HG03159 (cell line): Measurements from ENCODE around the gene MICAL2.

Source experiments
- ATAC-seq: cut with Tn5 transposase; IDR thresholded peaks from one replicate; pipeline ENCODE4 v1.9.1; 2021; ENCODE audit warnings: mild to moderate bottlenecking, moderate library complexity; ENCODE audit not compliant: unreplicated experiment

The MICAL2 gene

DNA sequence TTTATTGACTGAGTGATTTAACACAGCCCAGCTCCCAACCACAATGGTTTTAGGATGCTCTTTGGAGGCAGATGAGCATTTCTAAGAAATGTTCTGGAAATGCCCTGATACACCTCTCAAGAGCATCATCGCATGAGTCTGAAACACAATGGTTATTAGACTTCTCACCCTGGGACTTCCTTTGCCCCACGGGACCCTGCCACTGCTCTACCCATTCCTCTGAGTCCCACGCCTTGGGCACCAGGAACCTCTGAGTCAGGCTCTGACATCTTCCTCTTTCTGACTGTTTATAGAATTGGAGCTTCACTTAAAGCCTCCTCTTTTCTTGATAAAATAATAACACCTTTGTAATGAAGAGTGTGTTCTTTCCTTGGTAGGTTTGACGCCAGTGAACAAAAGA, 181.4 kb downstream of the MICAL2 start:
- no peak for ATAC-seq

DNA sequence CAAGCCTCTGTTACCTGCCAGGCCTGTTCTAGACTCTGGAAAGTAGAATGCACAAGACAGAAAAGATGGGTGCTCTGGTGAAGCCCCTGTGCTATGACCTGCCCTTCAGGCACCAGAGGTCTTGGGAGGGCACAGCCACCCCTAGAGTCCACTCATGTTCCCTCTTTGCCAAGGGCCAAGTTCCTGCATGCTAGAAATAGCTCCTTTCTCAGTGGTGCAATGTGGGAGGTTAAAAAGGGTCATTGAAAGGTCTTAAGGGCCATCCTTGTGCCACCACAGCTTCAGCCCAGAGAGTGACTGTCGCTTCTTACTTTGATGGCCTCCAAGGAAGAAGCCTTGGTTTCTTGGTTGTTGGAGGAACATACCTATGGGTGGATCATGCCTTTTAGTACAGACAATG, 182.4 kb downstream of the MICAL2 start:
- no peak for ATAC-seq

DNA sequence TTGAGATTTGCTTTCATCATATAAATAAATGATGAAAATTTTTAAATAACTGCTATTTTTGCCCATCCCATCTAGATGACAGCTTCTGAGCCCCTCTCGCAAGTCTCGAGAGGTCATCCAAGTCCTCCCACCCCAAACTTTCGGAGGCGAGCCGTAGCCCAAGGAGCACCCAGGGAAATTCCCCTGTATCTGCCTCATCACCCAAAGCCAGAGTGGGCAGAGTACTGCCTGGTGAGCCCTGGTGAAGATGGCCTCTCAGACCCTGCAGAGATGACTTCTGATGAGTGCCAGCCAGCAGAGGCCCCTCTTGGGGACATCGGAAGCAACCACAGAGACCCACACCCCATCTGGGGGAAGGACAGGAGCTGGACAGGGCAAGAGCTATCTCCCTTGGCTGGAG, 183.1 kb downstream of the MICAL2 start:
- no peak for ATAC-seq

DNA sequence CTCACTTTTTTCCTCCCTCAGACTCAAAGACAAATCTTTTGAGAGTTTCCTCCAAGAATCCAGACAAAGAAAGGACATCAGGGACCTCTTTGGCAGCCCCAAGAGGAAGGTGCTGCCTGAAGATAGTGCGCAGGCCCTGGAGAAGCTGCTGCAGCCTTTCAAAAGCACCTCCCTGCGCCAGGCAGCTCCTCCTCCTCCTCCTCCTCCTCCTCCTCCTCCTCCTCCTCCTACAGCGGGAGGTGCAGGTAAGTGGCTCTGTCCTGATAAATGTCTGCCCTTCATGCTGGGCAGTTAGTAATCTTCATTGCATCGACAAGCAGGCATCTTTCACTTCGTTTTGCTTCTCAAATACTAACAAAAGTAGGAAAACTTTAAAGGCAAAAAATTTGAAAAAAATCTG, 184.2 kb downstream of the MICAL2 start:
- ATAC-seq: no peak

DNA sequence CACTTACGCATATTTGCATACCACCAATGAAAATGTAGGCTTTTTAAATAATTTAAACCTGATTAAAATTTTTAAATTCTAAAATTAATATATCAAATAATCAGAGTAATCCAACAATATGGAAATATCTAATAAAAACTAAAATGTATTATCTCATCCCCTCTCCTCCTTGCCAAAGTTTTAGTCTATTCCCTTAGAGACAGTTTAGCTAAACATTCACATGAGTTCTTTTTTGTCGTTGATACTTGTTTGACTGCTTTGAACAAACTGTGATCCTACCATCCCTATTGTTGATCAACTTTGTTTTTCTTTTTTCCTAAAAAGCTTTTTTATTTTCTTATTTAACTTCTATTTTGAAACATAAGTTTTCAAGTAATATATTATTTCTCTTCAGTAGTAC, 185.6 kb downstream of the MICAL2 start:
- ATAC-seq: no peak

DNA sequence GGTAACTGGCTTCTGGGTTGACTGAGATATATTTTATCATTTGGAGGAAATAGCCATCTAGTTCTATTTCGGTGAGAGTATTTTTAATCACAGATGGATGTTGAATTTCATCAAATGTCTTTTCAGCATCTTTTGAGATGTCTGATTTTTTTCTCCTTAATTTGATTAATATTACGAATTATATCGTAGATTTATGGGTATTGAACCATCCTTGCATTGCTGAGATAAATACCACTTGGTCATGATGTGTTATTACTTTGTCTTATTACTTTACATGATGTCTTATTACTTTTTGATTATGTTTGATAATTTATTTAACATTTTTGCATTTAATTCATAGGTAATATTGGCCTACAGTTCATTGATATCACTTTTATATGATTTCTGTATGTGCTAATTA, 188.2 kb downstream of the MICAL2 start:
- ATAC-seq: no peak

DNA sequence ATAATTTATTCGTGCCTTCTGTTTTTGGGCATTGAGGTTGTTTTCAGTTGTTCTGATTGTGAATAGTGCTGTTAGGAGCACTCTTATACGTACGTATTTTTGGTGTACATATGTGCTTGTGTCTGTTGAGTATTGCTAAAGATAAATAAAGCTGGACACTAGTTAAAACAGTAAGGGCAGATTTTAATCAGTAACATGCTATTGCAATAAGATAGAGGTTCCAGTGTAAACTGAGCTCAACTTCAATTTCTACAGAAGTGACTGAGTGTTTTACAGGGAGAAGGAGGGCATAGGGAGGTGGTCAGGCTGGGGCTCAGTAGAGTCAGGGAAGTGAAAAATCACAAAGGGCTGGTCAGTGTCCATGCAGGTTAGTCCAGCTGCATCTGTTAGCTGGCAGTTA, 191.0 kb downstream of the MICAL2 start:
- no peak for ATAC-seq

DNA sequence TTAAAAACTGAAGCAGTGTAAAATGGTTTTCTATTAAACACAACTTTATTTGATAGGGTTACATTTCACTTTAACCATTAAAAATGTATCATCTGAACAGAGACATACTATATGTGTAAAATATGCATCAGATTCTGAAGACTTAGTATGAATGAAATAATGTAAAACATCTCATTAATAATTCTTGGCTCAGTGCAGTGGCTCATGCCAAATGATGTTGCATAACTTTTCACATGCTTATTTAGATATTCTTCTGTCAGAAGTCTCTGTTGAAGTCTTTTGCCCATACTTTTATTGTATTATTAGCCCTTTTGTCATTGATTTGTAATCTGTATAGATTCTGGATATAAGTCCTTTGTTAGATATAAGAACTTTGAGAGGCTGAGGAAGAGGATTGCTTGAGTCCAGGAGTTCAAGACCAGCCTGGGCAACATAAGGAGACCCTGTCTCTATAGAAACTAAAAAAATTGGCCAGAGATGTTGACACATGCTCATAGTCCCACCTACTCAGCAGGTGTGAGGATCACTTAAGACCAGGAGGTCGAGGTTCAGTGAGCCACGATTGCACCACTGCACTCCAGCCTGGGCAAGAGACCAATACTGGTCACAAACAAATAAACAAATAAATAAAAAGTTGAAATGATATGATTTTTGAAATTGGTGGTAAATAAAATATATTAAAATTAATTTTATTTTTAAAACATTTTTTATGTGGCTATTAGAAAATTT, 193.2 kb downstream of the MICAL2 start:
- no peak for ATAC-seq

DNA sequence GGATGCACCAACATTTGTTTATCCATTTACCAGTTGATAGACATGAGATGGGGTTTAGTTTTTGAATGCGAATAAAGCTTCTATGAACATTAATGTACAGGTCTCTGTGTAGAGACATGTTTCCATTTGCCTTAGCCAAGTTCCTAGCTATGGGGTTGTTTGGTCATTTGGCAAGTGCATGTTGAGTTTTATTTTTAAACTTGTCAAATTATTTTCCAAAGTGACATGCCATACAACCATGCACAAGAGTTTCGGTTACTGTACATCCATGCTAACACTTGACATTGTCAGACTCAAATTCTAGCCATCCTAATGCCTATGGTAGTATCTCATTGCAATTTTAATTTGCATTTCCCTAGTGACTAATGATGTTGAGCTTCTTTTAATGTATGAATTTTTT, 196.4 kb downstream of the MICAL2 start:
- ATAC-seq: no peak

DNA sequence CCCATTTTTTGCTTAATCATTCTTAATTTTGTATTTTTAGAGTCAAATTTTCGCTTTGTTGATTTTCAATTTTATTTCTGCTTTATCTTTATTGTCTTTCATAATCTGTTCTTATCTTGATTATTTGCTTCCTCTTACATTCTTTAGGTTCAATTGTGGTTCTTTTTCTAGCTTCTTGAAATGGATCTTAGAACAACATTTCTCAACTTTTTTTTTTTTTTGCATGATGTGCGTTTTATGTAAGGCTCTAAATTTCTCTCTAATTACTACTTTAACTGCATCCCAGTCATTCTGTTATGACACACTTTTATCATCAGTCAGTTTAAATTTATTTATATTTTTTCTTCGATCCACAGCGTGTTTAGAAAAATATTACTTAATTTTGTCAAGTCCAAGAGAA, 201.7 kb downstream of the MICAL2 start:
- no peak for ATAC-seq
